Pancreas (tissue), 10 donors: Measurements from ENCODE around the gene PRRT3. TPM values are rescaled to one million over a fixed set of nuclear protein-coding genes. Genes with fewer than 3 reads are reported as not detected.

Experiments used
- ATAC-seq, 4 donors: fragments of 200-7000 bp; cut with Tn5 transposase; one replicate each; pipeline versions ENCODE4 v1.8.0 to v1.9.1; 2020; ENCODE audit warnings: mild to moderate bottlenecking in 4 of 4, moderate library complexity in 4 of 4
- DNase-seq, 6 donors: peaks; one replicate each; pipeline ENCODE4 v3.0.0-alpha.2; 2020
- FAIRE-seq: peaks from 2 replicates; lab custom pipeline; 2012; peaks lifted over from hg19 to GRCh38; lab: Jason Lieb, UNC
- H3K27ac ChIP-seq, 4 donors: fragments of 200-600 bp; sonication (generic); 1 replicate in 3 of 4; 2 replicates in 1 of 4; pipeline versions ENCODE4 v1.5.0 to v1.8.0; 2020
- H3K27me3 ChIP-seq, 4 donors: fragments of 200-600 bp; one replicate each; pipeline ENCODE4 v1.8.0; 2021
- H3K36me3 ChIP-seq, 3 donors: fragments of 200-600 bp; sonication (generic) in 1 of 3; one replicate each; pipeline versions ENCODE4 v1.5.0 to v1.8.0; 2020 to 2021
- H3K4me1 ChIP-seq, 3 donors: fragments of 200-600 bp; one replicate each; pipeline ENCODE4 v1.8.0; 2021
- H3K4me3 ChIP-seq, 4 donors: fragments of 200-600 bp; sonication (generic) in 2 of 4; one replicate each; pipeline versions ENCODE4 v1.5.0 to v1.8.0; 2020 to 2021
- H3K9me3 ChIP-seq, 4 donors: fragments of 200-600 bp; one replicate each; pipeline ENCODE4 v1.8.0; 2021
- WGBS, 2 donors: extraction: QIAGEN DNeasy Blood & Tissue Kit; methylation state at CpG; one replicate each; pipeline ENCODE4 v1.1.7; 2013; 5-methylcytosine and 5-hydroxymethylcytosine counted together
- intact Hi-C, 3 donors: fragments of 100-400 bp; cut with DNase I; formaldehyde crosslinking; loops; one replicate each; pipeline versions ENCODE4 v1.11.1 to v1.14.2; 2022
- polyA plus RNA-seq, 2 donors: library from polyadenylated mRNA; stranded (reverse); fragments of 200-250 nt; gene quantifications; one replicate each; pipeline ENCODE4 v1.2.3, GENCODE V29; 2013
- total RNA-seq, 6 donors: library from RNA; stranded (reverse); fragmentation: NEBNext Ultra II Directional in 4 of 6; extraction: Animal tissue kit (Norgen Biotek cat#: 25700) in 4 of 6; gene quantifications; one replicate each; pipeline versions ENCODE4 v1.2.1 to v1.2.4, GENCODE V29; 2021 to 2023
- TF ChIP-seq, protein P1 (sequence below), 4 donors: fragments of 200-600 bp; sonication (generic) in 3 of 4; IDR thresholded peaks; one replicate each; pipeline versions ENCODE4 v1.5.0 to v1.8.0; 2021; ENCODE audit warnings: antibody characterized with exemption in 4 of 4
- donor health status: healthy with polysubstance abuse.
- donor health status: DM: no; HTN: no; CAD: no; lungs with moderate emphysema.
- donor health status: DM: no; HTN: no; CAD: no.
- donor health status: control.
- donor health status: control.
- donor health status: Bipolar disorder and iron deficiency.
- donor health status: DM: yes; HTN: yes; CAD: no.
- donor health status: DM: no; HTN: no; CAD: no.
- donor health status: DM: no; HTN: no; CAD: no.
- donor health status: DM: yes; HTN: yes; CAD: no.

Gene PRRT3
- total and polyA plus RNA-seq, 8 donors: 1.2 to 5.1 (median 2.0) TPM

DNA sequence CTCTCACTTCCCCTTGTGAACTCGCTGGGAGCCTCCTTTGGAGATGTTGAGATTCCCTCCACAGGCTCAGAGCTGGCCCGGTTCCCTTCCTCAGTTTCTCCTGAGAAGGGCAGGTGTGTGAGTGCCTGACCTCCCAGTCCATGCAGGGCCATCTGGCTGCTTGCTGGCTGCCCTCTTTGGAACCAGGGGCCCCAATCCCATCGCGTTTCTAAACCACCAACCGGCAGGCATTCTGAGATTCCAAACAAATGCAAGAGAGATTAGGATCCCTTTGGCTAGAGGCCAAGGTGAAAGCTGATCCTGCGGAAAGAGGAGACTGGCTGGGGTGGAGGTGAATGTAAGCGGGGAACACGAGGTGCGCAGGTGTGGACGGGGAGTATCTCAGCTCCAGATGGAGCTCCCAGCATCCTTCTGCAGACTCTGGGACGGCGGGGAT, 2.9 kb upstream of the PRRT3 start:
- 27 to 30% methylated on average over 12 of the region's 12 CpGs for WGBS, 2 donors
- Histone ChIP-seq H3K4me1 (no peaks in the 10 kb centered on the region), H3K36me3 (no peaks in the 10 kb centered on the region), H3K4me3 (no peak overlapping the region), H3K9me3 (no peaks in the 10 kb centered on the region), H3K27me3 (no peaks in the 10 kb centered on the region), H3K27ac (no peak overlapping the region)
- TF ChIP-seq, protein P1, sequence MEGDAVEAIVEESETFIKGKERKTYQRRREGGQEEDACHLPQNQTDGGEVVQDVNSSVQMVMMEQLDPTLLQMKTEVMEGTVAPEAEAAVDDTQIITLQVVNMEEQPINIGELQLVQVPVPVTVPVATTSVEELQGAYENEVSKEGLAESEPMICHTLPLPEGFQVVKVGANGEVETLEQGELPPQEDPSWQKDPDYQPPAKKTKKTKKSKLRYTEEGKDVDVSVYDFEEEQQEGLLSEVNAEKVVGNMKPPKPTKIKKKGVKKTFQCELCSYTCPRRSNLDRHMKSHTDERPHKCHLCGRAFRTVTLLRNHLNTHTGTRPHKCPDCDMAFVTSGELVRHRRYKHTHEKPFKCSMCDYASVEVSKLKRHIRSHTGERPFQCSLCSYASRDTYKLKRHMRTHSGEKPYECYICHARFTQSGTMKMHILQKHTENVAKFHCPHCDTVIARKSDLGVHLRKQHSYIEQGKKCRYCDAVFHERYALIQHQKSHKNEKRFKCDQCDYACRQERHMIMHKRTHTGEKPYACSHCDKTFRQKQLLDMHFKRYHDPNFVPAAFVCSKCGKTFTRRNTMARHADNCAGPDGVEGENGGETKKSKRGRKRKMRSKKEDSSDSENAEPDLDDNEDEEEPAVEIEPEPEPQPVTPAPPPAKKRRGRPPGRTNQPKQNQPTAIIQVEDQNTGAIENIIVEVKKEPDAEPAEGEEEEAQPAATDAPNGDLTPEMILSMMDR (IDR thresholded peaks at IDR 0.05): no peak
- DNase-seq: peak in 2 of 6 donors; percentile 19 to 33
- peak in 2 of 4 donors; percentile 54 to 59 for ATAC-seq
- no peak for FAIRE-seq
- intact Hi-C loops: no loop called here

DNA sequence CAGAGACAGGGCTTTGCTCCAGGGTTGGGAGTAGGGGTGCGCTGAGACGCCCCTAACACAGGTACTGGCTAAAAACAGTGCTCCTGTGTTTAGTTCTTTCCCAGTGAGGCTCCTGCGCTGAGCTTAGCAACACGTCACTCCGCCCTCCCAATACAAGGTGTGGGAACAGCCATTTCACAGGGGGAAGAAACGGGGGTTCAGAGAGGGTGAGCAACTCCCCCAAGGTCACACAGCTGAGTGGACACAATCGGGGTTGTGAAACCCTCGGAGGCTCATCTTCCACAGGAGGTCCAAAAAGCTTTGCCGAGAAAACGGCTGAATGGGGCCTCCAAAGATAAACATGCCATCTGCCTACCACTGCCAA, 628 bp downstream of the PRRT3 start:
- DNase-seq: no peak
- ATAC-seq: no peak
- Histone ChIP-seq H3K4me3 (peak overlapping the region in 3 of 4 donors; percentile 26 to 40 (median 29)), H3K36me3 (peaks cover 0 to 8% (median 0%) of the 10 kb centered on the region in 3 donors), H3K27ac (no peak overlapping the region), H3K9me3 (no peaks in the 10 kb centered on the region), H3K27me3 (no peaks in the 10 kb centered on the region), H3K4me1 (peaks cover 0 to 5% (median 0%) of the 10 kb centered on the region in 3 donors)
- 43 to 44% methylated on average over 10 of the region's 10 CpGs for WGBS, 2 donors
- intact Hi-C loops: no loop called here
- TF ChIP-seq, protein P1 (IDR thresholded peaks at IDR 0.05): no peak
- FAIRE-seq: no peak

DNA sequence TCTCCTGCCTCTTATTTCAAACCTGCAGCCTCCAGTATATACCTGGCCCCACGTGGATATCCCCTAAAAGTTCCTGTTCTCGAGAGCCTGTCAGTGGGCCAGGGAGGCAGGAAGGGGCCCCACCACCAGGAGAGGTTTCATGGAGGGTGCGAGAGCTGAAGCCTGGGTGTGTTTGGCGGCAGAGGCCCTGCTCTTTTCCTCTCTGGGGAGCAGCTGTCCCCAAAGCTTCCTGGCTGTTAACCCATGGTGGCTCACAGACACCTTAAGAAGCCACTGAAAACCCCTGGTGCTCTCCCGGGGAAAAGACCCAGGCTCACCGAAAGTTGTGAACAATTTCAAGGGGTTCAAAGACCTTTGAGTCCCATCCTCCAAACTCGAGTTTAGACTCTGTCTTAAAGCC, 1.1 kb downstream of the PRRT3 start:
- Histone ChIP-seq H3K27ac (no peak overlapping the region), H3K4me3 (peak overlapping the region in 1 of 4 donors; percentile 40), H3K4me1 (peaks cover 0 to 5% (median 0%) of the 10 kb centered on the region in 3 donors), H3K9me3 (no peaks in the 10 kb centered on the region), H3K36me3 (peaks cover 0 to 8% (median 0%) of the 10 kb centered on the region in 3 donors), H3K27me3 (no peaks in the 10 kb centered on the region)
- FAIRE-seq (no peak), DNase-seq (no peak), ATAC-seq (no peak)
- WGBS, 2 donors: 56 to 59% methylated on average over 7 of the region's 7 CpGs
- TF ChIP-seq, protein P1 (IDR thresholded peaks at IDR 0.05): no peak
- intact Hi-C loops: no loop called here

DNA sequence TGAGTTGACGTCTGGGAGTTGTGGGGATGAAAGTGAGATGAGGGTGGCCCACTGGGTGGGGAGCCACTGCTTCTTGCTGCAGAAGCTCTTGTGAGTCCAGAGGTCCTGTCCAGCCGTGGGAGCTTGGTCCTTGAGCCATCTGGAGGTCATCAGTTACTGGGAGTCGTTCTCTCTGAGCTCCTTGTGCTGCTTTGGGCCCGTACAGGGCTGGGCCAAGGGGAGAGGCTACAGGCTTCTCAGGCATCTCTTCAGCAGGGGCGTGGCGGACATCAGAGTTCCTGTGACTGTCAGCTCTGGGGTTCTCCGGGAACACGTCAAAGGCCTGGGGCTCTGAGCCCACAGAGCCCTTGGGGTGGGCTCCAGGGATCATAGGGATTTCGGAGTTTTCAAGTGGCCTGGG, 2.6 kb downstream of the PRRT3 start:
- FAIRE-seq (no peak), DNase-seq (no peak), ATAC-seq (no peak)
- Histone ChIP-seq H3K27ac (no peak overlapping the region), H3K36me3 (peaks cover 0 to 8% (median 0%) of the 10 kb centered on the region in 3 donors), H3K27me3 (no peaks in the 10 kb centered on the region), H3K4me1 (peaks cover 0 to 5% (median 0%) of the 10 kb centered on the region in 3 donors), H3K9me3 (no peaks in the 10 kb centered on the region), H3K4me3 (no peak overlapping the region)
- intact Hi-C loops: loop anchor here in 1 of 3 donors (10.0 kb wide), 1 partner anchor 275 kb away; no protein-coding TSS in a partner anchor
- TF ChIP-seq, protein P1 (IDR thresholded peaks at IDR 0.05): no peak
- WGBS, 2 donors: 80 to 85% methylated on average over 9 of the region's 9 CpGs

DNA sequence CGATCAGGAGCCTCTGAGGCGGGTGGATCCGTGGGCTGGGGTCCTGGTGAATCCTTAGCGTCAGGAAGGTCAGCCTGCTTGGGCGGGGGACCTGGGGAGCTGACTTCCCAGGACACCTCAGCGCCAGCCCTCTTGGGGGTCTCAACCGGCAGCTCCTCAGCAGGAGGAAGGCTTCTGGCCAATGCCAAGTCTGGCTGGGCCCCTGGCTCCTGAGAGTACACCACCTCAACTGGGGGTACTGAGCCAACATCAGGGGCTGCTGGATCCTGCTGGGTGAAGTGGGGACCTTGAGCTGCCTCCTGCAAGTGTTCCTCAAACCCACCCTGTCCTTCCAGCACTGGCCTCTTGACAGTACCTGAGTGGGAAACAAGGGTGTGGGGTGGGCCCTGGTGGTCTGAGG, 3.1 kb downstream of the PRRT3 start:
- H3K27ac ChIP-seq: no peak overlapping the region
- no peak for FAIRE-seq
- H3K36me3 ChIP-seq: peaks cover 0 to 8% (median 0%) of the 10 kb centered on the region in 3 donors
- H3K9me3 ChIP-seq: no peaks in the 10 kb centered on the region
- H3K4me1 ChIP-seq: peaks cover 0 to 5% (median 0%) of the 10 kb centered on the region in 3 donors
- TF ChIP-seq, protein P1 (IDR thresholded peaks at IDR 0.05): no peak
- intact Hi-C loops: loop anchor here in 1 of 3 donors (10.0 kb wide), 1 partner anchor 276 kb away; no protein-coding TSS in a partner anchor
- WGBS, 2 donors: 88 to 91% methylated on average over 7 of the region's 7 CpGs
- H3K27me3 ChIP-seq: no peaks in the 10 kb centered on the region
- DNase-seq: peak in 2 of 6 donors; percentile 28 to 68
- H3K4me3 ChIP-seq: no peak overlapping the region
- ATAC-seq: no peak
